Measurements from ENCODE around the gene IL36RN.

Gene IL36RN

DNA sequence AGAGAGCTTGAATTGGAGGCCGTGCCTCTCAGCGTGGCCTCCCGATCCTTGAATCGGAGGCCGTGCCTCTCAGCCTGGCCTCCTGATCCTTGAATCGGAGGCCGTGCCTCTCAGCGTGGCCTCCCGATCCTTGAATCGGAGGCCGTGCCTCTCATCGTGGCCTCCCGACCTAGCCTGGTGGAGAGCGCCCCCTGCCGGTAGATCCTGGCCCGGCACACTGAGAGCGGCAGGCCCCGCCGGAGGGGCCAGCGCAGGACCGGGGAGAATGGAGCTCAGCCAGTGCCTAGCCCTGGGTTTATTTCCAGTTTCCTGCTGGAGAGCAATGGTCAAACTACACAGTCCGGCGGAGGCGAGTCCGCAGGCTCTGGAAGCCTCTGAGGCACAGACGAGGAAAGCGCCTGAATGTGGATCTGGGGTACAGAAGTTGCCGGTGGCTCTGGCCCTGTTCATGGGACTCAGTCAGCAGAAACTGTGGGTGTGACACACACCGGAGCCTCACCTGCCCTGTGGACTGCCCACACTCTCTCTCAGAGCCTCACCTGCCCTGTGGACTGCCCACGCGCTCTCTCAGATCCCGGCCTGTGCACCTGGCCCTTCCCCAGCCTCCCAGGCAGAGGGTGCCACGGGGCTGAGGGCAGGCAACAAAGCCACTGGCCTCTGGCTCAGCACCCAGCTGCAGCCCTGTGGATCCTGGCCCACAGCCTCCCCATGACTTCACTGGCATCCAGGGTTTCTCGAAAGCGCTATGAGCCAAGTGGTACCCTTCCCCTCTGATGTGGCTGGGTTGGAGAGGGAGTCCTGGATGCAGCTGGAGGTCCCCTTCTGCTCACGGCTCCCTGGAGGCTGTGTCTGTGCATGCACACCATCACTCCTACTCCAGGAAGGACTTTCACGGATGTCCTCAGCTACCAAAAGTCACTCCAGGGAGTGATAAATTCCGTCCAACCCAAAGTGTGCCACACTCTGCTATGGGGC is 7.8 kb upstream of the IL36RN start:
- DNase-seq, result no peak

DNA sequence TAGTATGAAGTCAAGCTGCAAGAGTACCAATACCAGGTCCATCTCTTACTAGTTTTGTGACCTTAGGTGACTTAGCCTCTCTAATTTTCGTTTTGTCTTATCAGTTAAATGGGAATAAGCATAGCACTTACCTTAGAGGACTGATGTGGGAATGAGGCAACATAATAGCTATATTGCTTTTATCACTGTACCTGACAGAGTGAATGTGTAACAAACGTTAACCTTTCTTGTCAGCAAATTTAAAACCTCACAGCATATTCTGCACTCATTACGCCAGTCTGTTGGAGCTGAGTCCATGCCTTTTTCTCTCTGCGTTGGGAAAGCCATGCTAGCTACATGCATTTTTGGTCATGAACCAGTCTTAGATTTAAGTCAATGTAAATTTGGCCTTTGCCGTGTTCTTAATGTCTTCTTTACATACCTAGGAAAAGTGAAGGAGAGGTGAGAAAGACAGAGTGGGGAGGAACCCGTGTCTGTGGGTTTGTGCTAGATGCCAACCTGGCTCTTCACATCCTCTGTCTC is 6.5 kb upstream of the IL36RN start, which contains the start of gene IL36B:
Gene IL36B, minus strand, starts transcription at position 472 of the 522 bp plus-strand sequence.
- DNase-seq, result no peak

DNA sequence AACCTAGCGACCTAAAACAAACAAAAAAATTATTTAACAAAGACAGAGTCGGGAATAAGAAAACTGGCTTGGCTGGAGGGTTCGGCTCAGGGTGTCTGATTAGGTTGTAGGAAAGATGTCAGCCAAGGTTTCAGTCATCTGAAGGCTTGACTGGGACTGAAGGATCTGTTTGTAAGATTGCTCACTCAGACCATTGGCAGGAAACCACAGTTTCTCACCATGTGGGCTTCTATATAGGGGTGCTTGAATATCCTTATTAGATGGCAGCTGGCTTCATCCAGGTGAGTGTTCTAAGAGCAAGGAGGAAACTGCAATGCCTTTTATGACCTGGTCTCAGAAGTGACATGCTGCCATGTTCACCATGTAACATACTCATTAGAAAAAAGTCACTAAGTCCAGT is 5.3 kb upstream of the IL36RN start:
- DNase-seq, result no peak

DNA sequence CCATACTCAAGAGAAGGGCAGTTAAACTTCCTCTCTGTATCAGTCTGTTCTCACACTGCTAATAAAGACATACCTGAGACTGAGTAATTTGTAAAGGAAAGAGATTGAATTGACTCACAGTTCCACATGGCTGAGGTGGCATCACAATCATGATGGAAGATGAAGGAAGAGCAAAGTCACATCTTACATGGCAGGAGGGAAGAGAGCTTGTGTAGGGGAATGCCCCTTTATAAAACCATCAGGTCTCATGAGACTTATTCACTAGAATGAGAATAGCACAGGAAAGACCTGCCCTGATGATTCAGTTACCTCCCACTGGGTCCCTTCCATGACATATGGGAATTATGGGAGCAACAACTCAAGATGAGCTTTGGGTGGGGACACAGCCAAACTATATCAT is 4.9 kb upstream of the IL36RN start:
- DNase-seq, result no peak

DNA sequence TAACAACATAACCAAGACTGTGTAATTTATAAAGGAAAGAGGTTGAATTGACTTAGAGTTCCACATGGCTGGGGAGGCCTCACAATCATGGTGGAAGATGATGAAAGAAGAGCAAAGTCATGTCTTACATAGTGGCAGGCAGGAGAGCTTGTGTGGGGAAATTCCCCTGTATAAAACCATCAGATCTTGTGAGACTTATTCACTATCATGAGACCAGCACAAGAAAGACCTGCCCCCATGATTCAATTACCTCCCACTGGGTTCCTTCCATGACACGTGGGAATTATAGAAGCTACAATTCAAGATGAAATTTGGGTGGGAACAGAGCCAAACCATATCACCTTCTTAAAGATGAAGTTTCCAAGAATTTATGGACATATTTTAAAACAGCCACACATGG is 2.5 kb upstream of the IL36RN start:
- no peak for DNase-seq

DNA sequence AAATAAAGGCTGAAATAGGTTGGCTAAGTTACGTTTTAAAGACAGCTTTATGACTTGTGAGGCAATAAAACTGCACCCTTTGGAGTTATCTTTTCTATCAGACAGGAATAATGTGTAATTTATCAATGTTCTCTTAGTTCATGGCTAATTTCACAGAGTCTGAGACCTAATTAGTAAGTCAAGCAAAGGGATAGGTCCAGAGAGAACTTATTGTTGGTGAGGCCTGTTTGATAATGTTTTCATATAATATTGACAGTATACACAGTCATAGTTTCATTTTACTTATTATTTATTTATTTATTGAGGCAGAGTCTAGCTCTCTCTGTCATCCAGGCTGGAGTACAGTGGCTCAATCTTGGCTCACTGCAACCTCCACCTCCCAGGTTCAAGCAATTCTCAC is 1.9 kb upstream of the IL36RN start:
- DNase-seq, result no peak

DNA sequence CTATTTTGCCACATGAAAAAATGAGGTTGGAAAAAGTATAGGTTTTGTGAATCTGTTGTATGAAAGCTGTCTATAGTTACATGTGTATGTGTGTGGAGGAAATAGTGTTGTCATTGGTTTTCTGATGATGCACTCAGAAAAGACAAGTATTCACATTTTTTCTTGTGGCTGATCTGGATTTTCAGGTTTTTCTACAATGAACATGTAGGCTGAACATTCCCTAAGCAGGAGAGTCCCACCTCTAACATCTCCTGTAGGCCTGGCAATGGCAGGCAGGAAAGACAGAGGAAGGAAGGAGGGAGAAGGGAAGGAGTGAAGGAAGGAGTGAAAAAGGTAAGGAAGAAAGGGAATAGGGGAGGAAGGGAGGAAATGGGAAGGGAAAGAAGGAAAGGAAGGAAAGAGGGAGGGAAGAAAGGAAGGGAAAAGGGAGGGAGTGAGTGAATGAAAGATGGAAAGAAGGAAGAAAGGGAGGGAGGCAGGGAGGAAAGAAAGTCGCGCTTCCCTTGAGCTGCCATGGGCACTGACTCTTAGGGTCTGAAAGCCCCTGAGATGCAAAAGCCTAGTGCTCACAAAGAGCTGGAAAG is 495 bp upstream of the IL36RN start:
- DNase-seq, result no peak

DNA sequence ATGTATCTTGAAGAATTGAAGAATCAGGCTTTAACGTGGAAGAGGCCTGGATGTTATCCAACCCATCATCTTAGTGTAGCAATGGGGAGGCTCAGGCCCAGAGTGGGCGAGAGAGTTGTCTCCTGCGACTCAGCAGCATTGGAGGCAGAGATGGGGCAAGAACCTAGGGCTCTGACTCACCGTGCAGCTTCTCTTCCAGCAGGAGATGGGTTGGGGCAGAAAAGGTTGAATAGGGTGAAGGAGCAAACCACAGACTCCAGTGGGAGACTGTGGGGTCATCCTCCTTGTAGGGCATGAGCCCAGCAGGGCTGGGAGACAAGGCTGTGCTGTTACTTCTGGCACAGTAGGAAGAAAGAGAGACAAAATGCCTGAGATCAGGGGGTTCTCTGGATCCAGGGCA is 1.4 kb downstream of the IL36RN start:
- no peak for DNase-seq

DNA sequence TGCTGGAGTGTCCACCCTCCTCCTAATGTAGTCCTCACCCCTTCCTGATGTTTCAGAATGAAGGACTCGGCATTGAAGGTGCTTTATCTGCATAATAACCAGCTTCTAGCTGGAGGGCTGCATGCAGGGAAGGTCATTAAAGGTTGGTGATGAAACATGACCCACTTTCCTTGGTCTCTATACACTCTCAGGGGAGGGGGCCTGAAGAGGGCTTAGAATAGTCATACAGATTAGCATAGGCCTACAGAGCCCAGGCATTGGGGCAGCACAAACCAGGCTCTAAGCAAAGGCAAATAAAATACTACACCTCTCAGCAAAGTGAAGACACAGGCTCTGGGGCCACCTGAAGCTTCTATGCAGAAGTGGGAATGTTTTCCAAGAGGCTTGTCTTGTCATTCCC is 1.8 kb downstream of the IL36RN start:
- no peak for DNase-seq

DNA sequence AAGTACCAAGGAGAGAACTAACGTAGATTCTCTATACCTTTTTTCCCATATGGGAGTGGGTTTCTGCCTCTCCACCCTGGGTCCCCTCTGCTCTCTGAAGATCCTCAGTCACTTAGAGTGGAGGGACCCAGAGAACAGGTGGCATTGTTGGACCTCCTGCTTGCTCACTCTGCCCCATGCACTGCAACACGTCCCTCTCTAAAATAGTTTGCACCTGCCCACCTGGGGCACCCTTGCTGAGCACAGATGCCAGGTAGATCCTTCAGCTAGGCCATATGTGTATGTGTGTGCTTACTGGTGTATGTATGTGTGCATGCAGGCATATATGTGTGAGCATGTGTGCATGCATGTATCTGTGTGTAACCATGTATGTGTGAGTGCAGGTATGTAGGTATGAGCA is 2.2 kb downstream of the IL36RN start:
- no peak for DNase-seq

DNA sequence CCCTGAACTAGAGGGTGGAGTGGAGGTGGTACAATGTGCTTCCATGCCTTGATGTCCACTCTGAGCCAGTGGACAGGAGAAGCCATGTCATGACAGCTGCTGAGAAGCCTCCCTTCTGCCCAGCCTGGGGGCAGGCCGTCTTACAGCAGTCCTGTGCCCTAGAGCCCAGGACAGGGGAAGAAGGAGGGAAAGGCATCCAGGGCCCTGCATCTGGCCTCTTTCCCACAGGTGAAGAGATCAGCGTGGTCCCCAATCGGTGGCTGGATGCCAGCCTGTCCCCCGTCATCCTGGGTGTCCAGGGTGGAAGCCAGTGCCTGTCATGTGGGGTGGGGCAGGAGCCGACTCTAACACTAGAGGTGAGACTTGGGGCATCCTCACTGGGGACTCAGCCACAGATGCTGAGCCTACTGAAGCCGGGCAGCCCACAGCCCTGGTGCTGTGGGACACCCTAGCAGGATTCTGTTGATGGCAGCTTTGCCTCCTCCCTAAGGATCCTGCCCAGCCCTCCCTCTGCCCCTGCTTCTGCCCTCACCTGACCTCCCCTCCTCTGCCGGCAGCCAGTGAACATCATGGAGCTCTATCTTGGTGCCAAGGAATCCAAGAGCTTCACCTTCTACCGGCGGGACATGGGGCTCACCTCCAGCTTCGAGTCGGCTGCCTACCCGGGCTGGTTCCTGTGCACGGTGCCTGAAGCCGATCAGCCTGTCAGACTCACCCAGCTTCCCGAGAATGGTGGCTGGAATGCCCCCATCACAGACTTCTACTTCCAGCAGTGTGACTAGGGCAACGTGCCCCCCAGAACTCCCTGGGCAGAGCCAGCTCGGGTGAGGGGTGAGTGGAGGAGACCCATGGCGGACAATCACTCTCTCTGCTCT is 3.1 kb downstream of the IL36RN start:
- DNase-seq, result no peak

DNA sequence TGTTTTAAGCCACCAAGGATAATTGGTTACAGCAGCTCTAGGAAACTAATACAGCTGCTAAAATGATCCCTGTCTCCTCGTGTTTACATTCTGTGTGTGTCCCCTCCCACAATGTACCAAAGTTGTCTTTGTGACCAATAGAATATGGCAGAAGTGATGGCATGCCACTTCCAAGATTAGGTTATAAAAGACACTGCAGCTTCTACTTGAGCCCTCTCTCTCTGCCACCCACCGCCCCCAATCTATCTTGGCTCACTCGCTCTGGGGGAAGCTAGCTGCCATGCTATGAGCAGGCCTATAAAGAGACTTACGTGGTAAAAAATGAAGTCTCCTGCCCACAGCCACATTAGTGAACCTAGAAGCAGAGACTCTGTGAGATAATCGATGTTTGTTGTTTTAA is 5.3 kb downstream of the IL36RN start:
- no peak for DNase-seq

DNA sequence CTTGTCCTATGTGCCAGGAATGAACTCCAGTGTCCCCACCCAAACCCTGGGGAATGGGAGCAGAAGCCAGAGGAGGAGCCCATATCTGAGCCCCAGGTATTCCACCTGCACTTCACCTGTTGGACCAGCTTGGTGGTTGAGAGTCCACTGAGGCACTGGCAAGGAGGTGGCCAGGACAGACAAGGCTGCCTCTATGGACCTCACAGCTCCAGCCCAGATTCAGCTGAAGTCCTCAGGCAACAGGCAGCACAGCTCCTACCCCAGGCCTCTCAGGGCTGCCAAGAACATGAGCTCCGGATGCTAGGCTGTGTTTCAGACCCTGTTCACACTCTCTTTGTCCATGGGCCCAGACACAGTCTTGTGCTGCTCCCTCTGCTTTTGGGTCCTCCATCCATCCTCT is 5.9 kb downstream of the IL36RN start:
- no peak for DNase-seq

DNA sequence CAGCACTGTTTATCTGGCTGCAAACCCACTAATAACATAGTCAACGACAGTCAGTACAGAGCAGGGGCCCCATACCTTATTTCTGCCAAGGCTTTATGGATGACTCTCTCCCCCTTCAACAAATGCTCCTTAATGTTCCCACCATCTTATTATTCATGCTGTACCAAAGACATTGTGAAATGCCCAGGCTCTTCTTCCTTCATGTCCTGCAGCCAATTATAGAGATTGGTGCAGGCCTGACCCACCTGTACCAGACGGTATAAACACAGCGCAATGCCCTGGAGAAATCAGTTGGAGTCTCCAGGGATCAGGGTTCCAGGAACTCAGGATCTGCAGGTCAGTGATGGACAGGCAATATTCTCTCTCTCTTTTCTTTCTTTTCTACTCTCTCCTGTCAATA is 8.7 kb downstream of the IL36RN start, which contains the start of gene IL1F10:
Gene IL1F10, plus strand, starts transcription at position 290 of the 400 bp plus-strand sequence. CDS start 4,769 bp downstream, outside the sequence.
- no peak for DNase-seq

DNA sequence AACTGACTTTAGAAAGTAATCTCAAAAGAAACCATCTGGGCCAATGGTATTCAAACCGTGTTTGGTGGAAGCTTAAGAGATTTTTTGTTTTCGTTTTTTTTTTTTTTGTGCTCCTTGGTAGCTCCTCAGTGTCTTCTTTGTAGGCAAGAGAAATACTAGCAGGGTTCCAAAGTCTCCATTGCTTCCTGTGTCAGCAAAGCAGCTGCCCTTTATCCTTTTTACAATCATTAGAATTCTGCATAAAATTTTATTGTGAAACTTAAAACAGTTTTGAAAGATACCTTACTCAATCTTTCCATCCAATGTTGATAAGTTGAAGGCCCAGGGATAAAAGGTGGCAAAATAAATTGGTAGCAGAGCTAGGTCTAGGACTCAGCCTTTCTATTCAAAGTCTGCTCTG is 9.3 kb downstream of the IL36RN start:
- DNase-seq, result no peak

DNA sequence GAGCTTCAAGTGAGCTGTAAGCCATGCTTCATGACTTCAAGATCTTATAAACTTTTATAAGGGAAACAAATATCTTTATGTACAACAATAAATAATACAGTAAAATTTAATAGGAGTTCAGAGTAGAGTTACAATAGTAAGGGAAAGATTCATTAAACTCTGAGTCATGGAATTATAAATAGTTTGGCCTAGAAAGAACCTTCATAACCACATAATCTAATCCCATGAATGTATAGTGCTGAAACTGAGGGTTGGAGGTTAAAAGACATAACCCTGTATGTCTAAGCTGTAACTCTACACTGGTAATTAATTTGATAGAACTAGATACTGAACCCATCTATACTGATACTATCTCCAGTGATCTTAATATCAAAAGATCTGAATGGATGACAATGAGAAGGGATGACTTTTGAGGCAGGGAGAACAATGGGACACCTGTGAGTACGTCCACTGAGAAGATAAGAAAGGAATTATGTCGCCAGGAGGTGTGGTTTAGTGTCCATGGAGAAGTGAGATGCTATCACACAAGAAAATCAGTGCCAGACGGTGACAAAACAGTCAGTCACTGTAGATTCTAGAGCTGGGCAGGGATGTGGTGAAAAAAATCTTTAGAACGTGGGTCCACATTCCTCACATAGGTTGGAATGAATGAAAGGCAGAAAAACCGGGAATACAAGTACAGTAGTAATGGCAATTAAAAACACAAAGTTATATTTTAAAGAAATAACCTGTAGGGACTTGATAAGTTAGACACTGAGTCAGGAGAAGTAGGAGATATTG is 9.9 kb downstream of the IL36RN start:
- no peak for DNase-seq

DNA sequence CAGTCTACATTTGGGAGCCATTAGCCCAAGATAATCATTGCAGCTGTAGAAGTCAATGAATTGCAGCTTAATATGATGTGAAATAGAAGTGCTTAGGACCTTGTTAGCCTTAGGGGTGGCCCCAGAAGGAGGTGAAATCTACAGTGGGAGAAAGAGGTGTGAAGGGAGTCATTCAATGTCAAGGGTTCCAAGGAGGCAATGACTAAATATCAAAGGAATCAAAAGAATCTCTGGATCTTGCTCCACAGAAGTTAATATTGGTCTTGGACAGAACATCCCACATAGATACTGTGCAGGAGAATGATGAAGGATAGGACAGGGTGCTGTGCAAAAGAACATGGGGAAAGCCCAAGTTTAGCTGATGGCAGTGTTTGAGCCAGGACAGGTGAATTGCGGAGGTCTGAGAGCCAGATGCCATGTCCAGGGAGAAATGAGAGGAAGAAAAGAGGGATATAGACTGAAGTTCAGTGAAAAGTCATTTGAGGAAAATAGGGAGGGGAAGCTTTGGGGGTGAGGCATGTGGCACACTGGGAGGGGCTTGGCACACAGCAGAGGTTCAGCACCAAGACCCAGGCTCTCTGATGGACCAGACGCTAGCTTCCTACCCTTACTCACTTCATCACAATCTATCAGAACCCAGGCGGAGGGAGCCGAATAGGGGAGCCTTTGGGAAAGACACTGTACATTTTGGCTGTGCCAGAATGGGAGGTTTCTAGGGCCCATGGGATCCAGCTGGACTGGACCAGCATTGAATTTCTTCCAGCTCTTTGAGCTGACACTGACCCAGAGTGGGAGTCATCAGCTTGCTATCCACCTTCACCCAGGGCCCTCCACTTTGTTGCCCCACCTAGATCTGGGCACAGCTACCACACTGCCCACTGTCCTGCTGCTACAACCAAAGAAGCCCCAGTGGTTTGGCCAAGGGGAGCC is 10.9 kb downstream of the IL36RN start:
- no peak for DNase-seq

DNA sequence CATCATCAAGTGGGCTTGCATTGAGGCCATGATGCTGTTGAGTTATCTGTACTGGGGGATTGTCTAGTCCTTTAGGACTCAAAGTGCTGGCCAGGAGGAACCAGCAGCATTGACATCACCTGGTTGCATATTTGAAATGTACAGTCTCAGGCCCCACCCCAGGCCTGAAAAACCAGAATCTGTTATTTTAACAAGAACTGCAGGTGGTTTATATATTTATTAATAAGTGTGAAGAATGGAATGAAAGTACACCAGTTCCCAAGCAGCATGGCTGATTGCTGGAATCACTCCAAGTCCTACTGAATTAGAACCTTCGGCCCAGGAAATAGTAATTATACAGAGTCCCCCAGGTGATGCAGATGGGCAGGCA is 11.6 kb downstream of the IL36RN start:
- no peak for DNase-seq

DNA sequence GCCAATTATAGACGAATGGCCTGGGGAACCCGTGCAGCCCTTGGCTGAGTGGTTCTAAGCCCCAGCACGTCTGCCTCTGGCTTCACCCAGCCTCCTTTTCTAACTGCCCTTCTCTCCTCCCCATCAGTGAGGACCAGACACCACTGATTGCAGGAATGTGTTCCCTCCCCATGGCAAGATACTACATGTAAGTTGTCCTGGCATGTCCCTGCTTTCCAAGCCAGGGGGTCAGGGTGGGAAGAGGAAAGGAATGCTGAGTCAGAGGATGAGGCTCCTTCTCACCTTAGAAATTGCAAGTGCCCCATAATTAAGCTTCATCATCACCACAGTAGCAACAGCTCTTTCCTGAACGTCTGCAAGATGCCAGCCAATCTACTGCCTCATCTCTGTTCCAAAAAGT is 13.6 kb downstream of the IL36RN start:
- DNase-seq, result no peak

DNA sequence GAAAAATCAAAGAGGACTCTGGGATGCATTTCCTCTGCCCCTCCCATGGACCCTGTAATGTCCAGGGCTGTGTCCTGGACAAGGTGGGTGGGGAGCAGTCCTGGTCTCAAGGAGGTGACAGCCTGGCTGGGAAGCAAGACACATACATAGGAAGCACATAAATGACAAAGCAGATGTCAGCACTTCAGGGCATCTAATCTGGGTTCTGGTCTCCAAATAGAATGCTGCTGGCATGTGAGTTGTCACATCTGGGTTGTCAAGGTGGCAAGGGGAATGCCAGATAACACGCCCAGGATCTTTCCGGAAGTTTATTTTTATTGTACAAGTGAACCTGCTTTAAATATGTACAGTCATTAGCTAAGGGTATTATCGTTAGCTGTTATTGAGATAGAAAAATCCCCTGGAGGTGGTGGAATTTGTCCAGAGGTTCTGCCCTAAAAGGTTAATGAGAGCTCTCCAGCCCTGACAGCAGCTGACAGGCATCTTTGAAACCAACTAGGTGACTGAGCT is 14.4 kb downstream of the IL36RN start:
- no peak for DNase-seq

Data from right kidney (tissue), 1 donor.